Lower leg skin (tissue), 3 donors: ENCODE data around the gene HGFAC.

Source experiments
- POLR2A ChIP-seq, 2 donors: fragments of 450-650 bp; IDR thresholded peaks; one replicate each; pipeline ENCODE4 v1.6.1; 2016 to 2017; ENCODE audit warnings: antibody characterized with exemption in 2 of 2, mild to moderate bottlenecking in 1 of 2, moderate library complexity in 1 of 2
- TF ChIP-seq, protein P1 (sequence below), 3 donors: fragments of 450-650 bp; IDR thresholded peaks; one replicate each; pipeline ENCODE4 v1.5.1; 2016; ENCODE audit warnings: antibody characterized with exemption in 3 of 3, mild to moderate bottlenecking in 3 of 3, moderate library complexity in 2 of 3

DNA sequence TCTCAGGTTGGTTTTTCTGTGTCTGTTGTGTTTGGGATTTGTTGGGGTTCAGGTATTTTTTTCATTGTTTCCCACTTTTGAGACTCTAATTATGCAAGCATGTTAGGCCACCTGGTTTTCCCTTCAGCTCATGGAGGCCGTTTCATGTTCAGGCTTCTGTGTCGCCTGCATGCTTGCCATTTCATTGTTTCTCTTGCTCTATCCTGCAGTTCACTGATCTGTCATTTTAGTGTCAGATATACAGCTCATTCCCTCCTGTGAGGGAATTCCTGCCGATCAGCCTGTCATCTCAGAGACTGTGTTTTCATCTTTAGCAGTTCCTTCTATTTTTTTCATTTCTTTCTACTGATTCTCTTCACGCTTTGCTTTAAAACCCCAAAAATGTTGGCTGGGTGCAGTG, 49.4 kb upstream of the HGFAC start:
- TF ChIP-seq, protein P1, sequence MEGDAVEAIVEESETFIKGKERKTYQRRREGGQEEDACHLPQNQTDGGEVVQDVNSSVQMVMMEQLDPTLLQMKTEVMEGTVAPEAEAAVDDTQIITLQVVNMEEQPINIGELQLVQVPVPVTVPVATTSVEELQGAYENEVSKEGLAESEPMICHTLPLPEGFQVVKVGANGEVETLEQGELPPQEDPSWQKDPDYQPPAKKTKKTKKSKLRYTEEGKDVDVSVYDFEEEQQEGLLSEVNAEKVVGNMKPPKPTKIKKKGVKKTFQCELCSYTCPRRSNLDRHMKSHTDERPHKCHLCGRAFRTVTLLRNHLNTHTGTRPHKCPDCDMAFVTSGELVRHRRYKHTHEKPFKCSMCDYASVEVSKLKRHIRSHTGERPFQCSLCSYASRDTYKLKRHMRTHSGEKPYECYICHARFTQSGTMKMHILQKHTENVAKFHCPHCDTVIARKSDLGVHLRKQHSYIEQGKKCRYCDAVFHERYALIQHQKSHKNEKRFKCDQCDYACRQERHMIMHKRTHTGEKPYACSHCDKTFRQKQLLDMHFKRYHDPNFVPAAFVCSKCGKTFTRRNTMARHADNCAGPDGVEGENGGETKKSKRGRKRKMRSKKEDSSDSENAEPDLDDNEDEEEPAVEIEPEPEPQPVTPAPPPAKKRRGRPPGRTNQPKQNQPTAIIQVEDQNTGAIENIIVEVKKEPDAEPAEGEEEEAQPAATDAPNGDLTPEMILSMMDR (IDR thresholded peaks at IDR 0.05) = no peak
- TF ChIP-seq POLR2A (IDR thresholded peaks at IDR 0.05) = no peak
